Measurements from ENCODE around the gene FBXL14. TPM values are rescaled to one million over a fixed set of nuclear protein-coding genes. Genes with fewer than 3 reads are reported as not detected.

Gene FBXL14
- total RNA-seq, 1 donor from 2014 or later, result 21.6 TPM

- no peak for TF ChIP-seq CTCF (IDR thresholded peaks at IDR 0.05)
- Mint-ChIP-seq H3K27ac (no peak overlapping the region), H3K9me3 (no peaks in the 10 kb centered on the region), H3K4me1 (peaks cover 7% of the 10 kb centered on the region), H3K36me3 (ENCODE audit: low read depth) (no peaks in the 10 kb centered on the region), H3K4me3 (no peak overlapping the region), H3K27me3 (peaks cover 21% of the 10 kb centered on the region)
- ATAC-seq (ENCODE audit: low read depth) (no peak), DNase-seq (no peak)
- intact Hi-C loops (cut with micrococcal nuclease), result no loop called here
- CTCF ChIA-PET, result no interaction called here
- POLR2A ChIA-PET, result interaction anchor here (0.7 kb wide), 1 partner anchor 702 kb away, joined by 5 read pairs; no protein-coding TSS in a partner anchor
These were observed 51.8 kb downstream of the FBXL14 start for GRCh38 chr12:1542599-1542998.

- ATAC-seq (ENCODE audit: low read depth), result no peak
- ChIA-PET POLR2A (no interaction called here), CTCF (interaction anchor here (0.6 kb wide), 1 partner anchor 472 kb away, joined by 3 read pairs; no protein-coding TSS in a partner anchor)
- Mint-ChIP-seq H3K4me1 (peaks cover 4% of the 10 kb centered on the region), H3K4me3 (no peak overlapping the region), H3K9me3 (no peaks in the 10 kb centered on the region), H3K27me3 (peaks cover 31% of the 10 kb centered on the region), H3K27ac (no peak overlapping the region), H3K36me3 (ENCODE audit: low read depth) (no peaks in the 10 kb centered on the region)
- DNase-seq, result no peak
- no peak for TF ChIP-seq CTCF (IDR thresholded peaks at IDR 0.05)
- intact Hi-C loops (cut with micrococcal nuclease), result no loop called here
These were observed 53.7 kb downstream of the FBXL14 start for GRCh38 chr12:1540690-1541089.

- H3K27me3 Mint-ChIP-seq, result peaks cover 32% of the 10 kb centered on the region
- ChIA-PET POLR2A (no interaction called here), CTCF (interaction anchor here (0.9 kb wide), 1 partner anchor 44 kb away, joined by 3 read pairs; no protein-coding TSS in a partner anchor)
- H3K9me3 Mint-ChIP-seq, result no peaks in the 10 kb centered on the region
- intact Hi-C loops (cut with micrococcal nuclease), result no loop called here
- no peak overlapping the region for H3K4me3 Mint-ChIP-seq
- H3K27ac Mint-ChIP-seq, result no peak overlapping the region
- no peak for TF ChIP-seq CTCF (IDR thresholded peaks at IDR 0.05)
- H3K36me3 Mint-ChIP-seq (ENCODE audit: low read depth), result no peaks in the 10 kb centered on the region
- ATAC-seq (ENCODE audit: low read depth) (no peak), DNase-seq (no peak)
- no peaks in the 10 kb centered on the region for H3K4me1 Mint-ChIP-seq
These were observed 55.2 kb downstream of the FBXL14 start for GRCh38 chr12:1539135-1539534.

- Mint-ChIP-seq H3K36me3 (ENCODE audit: low read depth) (no peaks in the 10 kb centered on the region), H3K9me3 (no peaks in the 10 kb centered on the region), H3K4me3 (no peak overlapping the region), H3K27me3 (peaks cover 47% of the 10 kb centered on the region), H3K4me1 (peaks cover 23% of the 10 kb centered on the region), H3K27ac (no peak overlapping the region)
- ChIA-PET CTCF (no interaction called here), POLR2A (no interaction called here)
- TF ChIP-seq CTCF (IDR thresholded peaks at IDR 0.05), result no peak
- DNase-seq, result no peak
- no peak for ATAC-seq (ENCODE audit: low read depth)
- intact Hi-C loops (cut with micrococcal nuclease), result no loop called here
These were observed 57.6 kb downstream of the FBXL14 start for GRCh38 chr12:1536817-1537216.

- peaks cover 27% of the 10 kb centered on the region for H3K4me1 Mint-ChIP-seq
- TF ChIP-seq CTCF (IDR thresholded peaks at IDR 0.05), result no peak
- no peak overlapping the region for H3K27ac Mint-ChIP-seq
- ATAC-seq (ENCODE audit: low read depth), result no peak
- no peak overlapping the region for H3K4me3 Mint-ChIP-seq
- POLR2A ChIA-PET, result interaction anchor here (0.8 kb wide), 1 partner anchor 8 kb away, joined by 6 read pairs; no protein-coding TSS in a partner anchor
- no peaks in the 10 kb centered on the region for H3K9me3 Mint-ChIP-seq
- intact Hi-C loops (cut with micrococcal nuclease), result no loop called here
- no peak for DNase-seq
- CTCF ChIA-PET, result interaction anchor here (1.0 to 1.2 kb wide), 2 partner anchors 49 to 417 kb away, joined by 3 to 8 read pairs; no protein-coding TSS in a partner anchor
- peaks cover 44% of the 10 kb centered on the region for H3K27me3 Mint-ChIP-seq
- no peaks in the 10 kb centered on the region for H3K36me3 Mint-ChIP-seq (ENCODE audit: low read depth)
These were observed 59.6 kb downstream of the FBXL14 start for GRCh38 chr12:1534748-1535147.

Data from activated B cell treated with CpG ODN at 0.5 μM for 24 hours (primary cell).